Testis (tissue), 3 donors: Measurements from ENCODE around the gene CNTN4. TPM values are rescaled to one million over a fixed set of nuclear protein-coding genes. Genes with fewer than 3 reads are reported as not detected.

ENCODE experiments used
- DNase-seq: peaks from one replicate; pipeline ENCODE4 v3.0.0-alpha.2; 2019
- H3K27ac ChIP-seq, 2 donors: fragments of 200-600 bp; sonication (generic); one replicate each; pipeline ENCODE4 v1.5.1; 2019
- H3K27me3 ChIP-seq: fragments of 200-600 bp; sonication (generic); one replicate; pipeline ENCODE4 v1.5.1; 2019
- H3K36me3 ChIP-seq: fragments of 200-600 bp; sonication (generic); one replicate; pipeline ENCODE4 v1.5.1; 2017; ENCODE audit warnings: low read depth; ENCODE audit errors: missing control alignments
- H3K4me1 ChIP-seq: fragments of 200-600 bp; sonication (generic); one replicate; pipeline ENCODE4 v1.5.1; 2019
- H3K4me3 ChIP-seq, 2 donors: fragments of 200-600 bp; sonication (generic); one replicate each; pipeline ENCODE4 v1.5.1; 2017 to 2019
- H3K9me3 ChIP-seq: fragments of 200-600 bp; sonication (generic); one replicate; pipeline ENCODE4 v1.5.1; 2017
- CTCF ChIP-seq, 3 experiments: fragments of 450-650 bp in 2 of 3; fragments of 200-600 bp in 1 of 3; sonication (generic) in 1 of 3; IDR thresholded peaks; one replicate each; pipeline ENCODE4 v1.5.1; 2016 to 2019; ENCODE audit warnings: antibody characterized with exemption in 3 of 3, mild to moderate bottlenecking in 2 of 3, moderate library complexity in 1 of 3
- POLR2A ChIP-seq: fragments of 450-650 bp; IDR thresholded peaks from one replicate; pipeline ENCODE4 v1.6.1; 2017; ENCODE audit warnings: antibody characterized with exemption, mild to moderate bottlenecking, moderate library complexity
- WGBS, 2 donors: methylation state at CpG; one replicate each; pipeline ENCODE4 v1.1.5; 2018; 5-methylcytosine and 5-hydroxymethylcytosine counted together
- intact Hi-C: fragments of 100-400 bp; cut with DNase I; formaldehyde crosslinking; loops from one replicate; pipeline ENCODE4 v1.15.1; 2023; ENCODE audit warnings: low total_unique reads
- polyA plus RNA-seq: library from polyadenylated mRNA; stranded (reverse); fragments of 350-450 nt; fragmentation: Illumina TruSeq; extraction: RNeasy Lipid Tissue Mini Kit (QIAGEN cat#74804); gene quantifications from one replicate; pipeline ENCODE4 v1.2.3, GENCODE V29; 2014; ENCODE audit warnings: low read depth, low replicate concordance; ENCODE audit not compliant: insufficient read depth
- total RNA-seq, 2 donors: library from RNA; depleted of rRNA; stranded (reverse); fragments of >200 nt; gene quantifications; one replicate each; pipeline ENCODE4 v1.2.3, GENCODE V29; 2016

The CNTN4 gene
- total and polyA plus RNA-seq, 3 donors from 2014 or later: 10.4 to 37.7 (median 19.6) TPM

DNA sequence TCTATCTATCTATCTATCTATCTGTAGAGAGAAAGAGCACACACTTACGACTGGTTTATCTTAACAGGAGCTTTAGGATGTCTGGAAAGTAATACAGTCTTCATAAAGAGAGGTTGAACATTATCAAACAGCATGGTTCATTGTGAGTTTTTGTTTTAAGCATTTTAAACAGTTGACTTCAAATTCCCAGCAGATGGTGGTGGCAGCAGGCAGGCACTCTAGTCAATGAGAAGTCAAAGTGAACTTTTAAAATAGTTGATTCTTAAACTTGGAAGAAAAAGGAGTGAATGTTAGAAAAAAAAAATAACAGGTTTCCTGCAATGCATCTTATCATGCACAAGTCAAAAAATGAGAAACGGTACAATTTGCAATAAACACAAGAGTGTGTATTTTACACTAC, 578.8 kb downstream of the CNTN4 start:
- intact Hi-C loops: no loop called here
- TF ChIP-seq CTCF (IDR thresholded peaks at IDR 0.05) (no peak), POLR2A (no peak)
- Histone ChIP-seq H3K27ac (no peak overlapping the region), H3K9me3 (no peaks in the 10 kb centered on the region), H3K4me1 (no peaks in the 10 kb centered on the region), H3K4me3 (no peak overlapping the region), H3K36me3 (no peaks in the 10 kb centered on the region), H3K27me3 (no peaks in the 10 kb centered on the region)
- WGBS, 2 donors: 81 to 83% methylated on average over 2 of the region's 2 CpGs
- DNase-seq: no peak

DNA sequence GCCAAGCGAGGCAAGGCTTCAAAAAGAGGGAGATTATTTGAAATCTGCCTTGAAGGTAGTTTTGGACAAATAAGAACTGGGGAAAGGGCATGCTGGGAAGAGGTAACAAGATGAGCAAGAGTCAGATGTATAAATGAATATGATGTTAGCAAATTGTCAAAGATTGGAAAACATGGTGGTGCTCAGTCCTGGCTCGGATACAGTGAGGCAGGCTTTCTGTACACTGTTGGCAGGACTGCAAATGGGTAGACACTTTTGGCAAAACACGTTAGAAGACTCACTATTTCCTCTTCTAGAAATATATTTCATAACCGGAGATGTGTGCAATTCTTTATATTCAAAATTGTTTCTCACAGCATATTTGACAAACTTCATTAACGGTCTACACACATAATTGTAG, 581.6 kb downstream of the CNTN4 start:
- intact Hi-C loops: no loop called here

DNA sequence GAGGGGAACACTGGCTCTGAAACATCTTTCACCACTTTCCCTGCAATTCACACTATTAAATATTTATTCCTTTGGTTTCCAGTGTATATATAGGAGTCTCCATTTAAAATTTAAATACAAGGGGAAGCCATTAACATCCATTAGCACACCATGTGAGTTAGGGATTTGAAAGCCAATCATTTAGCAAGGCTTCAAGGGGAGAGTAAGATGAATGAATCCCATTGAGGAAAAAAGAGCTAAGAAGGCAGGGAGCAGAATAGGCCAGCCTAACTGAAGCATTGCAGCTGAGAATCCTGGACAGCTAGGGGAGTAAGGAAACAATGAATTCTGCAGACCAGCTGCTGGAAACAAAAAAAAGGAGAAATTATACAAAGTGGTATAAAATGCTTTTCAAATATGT, 585.4 kb downstream of the CNTN4 start:
- Histone ChIP-seq H3K4me1 (no peaks in the 10 kb centered on the region), H3K27ac (no peak overlapping the region), H3K36me3 (no peaks in the 10 kb centered on the region), H3K27me3 (no peaks in the 10 kb centered on the region), H3K9me3 (no peaks in the 10 kb centered on the region), H3K4me3 (no peak overlapping the region)
- no peak for DNase-seq
- intact Hi-C loops: no loop called here
- TF ChIP-seq CTCF (IDR thresholded peaks at IDR 0.05): no peak

More for the DNA sequence above, 581.6 kb downstream of the CNTN4 start:
- no peak for DNase-seq
- H3K4me1 ChIP-seq: no peaks in the 10 kb centered on the region
- H3K36me3 ChIP-seq: no peaks in the 10 kb centered on the region
- H3K27ac ChIP-seq: no peak overlapping the region
- WGBS, 2 donors: 89 to 92% methylated on average over 5 of the region's 5 CpGs
- H3K27me3 ChIP-seq: no peaks in the 10 kb centered on the region
- TF ChIP-seq POLR2A (no peak), CTCF (IDR thresholded peaks at IDR 0.05) (no peak)
- no peaks in the 10 kb centered on the region for H3K9me3 ChIP-seq
- H3K4me3 ChIP-seq: no peak overlapping the region

DNA sequence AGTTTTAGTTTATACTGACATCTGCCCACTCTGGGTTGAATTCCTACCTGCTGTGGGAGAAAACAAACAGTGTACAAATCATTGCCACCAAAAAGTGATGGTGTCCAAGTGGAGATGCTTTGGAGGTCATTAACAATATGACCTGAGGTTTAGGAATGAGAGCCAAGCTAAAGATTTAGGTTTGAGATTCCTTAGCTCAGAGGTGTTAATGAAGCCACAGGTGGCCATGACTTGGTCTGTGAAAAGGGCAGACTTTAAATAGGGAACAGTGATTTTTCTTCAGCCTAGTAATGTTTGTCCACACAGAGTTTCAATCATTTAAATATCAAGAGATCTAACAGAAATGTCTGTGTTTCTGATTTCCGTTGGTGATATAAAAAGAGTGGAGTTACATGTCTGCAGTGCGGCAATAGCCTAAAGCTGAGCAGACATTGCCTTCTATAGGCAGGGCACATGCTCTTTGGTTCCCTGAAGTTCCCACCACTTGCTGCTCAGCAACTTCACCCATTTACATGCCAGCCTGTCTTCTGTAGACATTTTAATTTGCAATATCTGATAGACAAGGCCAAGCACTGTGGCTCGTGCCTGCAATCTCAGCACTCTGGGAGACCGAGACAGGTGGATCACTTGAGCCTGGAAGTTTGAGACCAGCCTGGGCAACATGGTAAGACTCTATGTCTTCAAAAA, 588.3 kb downstream of the CNTN4 start:
- DNase-seq: no peak
- Histone ChIP-seq H3K27ac (no peak overlapping the region), H3K27me3 (no peaks in the 10 kb centered on the region), H3K36me3 (no peaks in the 10 kb centered on the region), H3K4me1 (no peaks in the 10 kb centered on the region), H3K9me3 (no peaks in the 10 kb centered on the region), H3K4me3 (no peak overlapping the region)
- WGBS, 2 donors: 80 to 88% methylated on average over 4 of the region's 4 CpGs
- TF ChIP-seq CTCF (IDR thresholded peaks at IDR 0.05): no peak
- TF ChIP-seq POLR2A: no peak
- intact Hi-C loops: no loop called here

- no peak overlapping the region for H3K4me3 ChIP-seq
- intact Hi-C loops: no loop called here
- no peaks in the 10 kb centered on the region for H3K27me3 ChIP-seq
- DNase-seq: no peak
- H3K36me3 ChIP-seq: no peaks in the 10 kb centered on the region
- TF ChIP-seq CTCF (IDR thresholded peaks at IDR 0.05): no peak
- TF ChIP-seq POLR2A: no peak
- no peak overlapping the region for H3K27ac ChIP-seq
- H3K4me1 ChIP-seq: no peaks in the 10 kb centered on the region
- no peaks in the 10 kb centered on the region for H3K9me3 ChIP-seq
- WGBS, 2 donors: 89 to 98% methylated on average over 2 of the region's 2 CpGs
Observed at GRCh38 chr3:2697589-2697988, 598.9 kb downstream of the CNTN4 start.
